KOPT-K1 (cell line): ENCODE data around the gene MAP3K7.

Source experiments
- H3K27ac ChIP-seq: fragments of 200-600 bp; sonication (generic); 2 replicates; pipeline ENCODE4 v1.5.1; 2016; ENCODE audit warnings: antibody characterized with exemption, mild to moderate bottlenecking, low read depth, low read length; ENCODE audit not compliant: poor library complexity, severe bottlenecking
- H3K36me3 ChIP-seq: fragments of 200-600 bp; sonication (generic); 2 replicates; pipeline ENCODE4 v1.5.1; 2017; ENCODE audit warnings: antibody characterized with exemption, mild to moderate bottlenecking, low read length, moderate library complexity; ENCODE audit not compliant: insufficient read depth
- H3K9me3 ChIP-seq: fragments of 200-600 bp; sonication (generic); 2 replicates; pipeline ENCODE4 v1.5.1; 2017; ENCODE audit warnings: antibody characterized with exemption, low read length, mild to moderate bottlenecking; ENCODE audit not compliant: insufficient read depth, poor library complexity, severe bottlenecking

The MAP3K7 gene

GRCh38 chr6:90468859-90469258, 118.0 kb downstream of the MAP3K7 start:
- H3K27ac ChIP-seq, result no peak overlapping the region
- no peaks in the 10 kb centered on the region for H3K36me3 ChIP-seq
- peaks cover 15% of the 10 kb centered on the region for H3K9me3 ChIP-seq

GRCh38 chr6:90468080-90468479, 118.8 kb downstream of the MAP3K7 start:
- peaks cover 15% of the 10 kb centered on the region for H3K9me3 ChIP-seq
- H3K36me3 ChIP-seq, result no peaks in the 10 kb centered on the region
- H3K27ac ChIP-seq, result no peak overlapping the region

- Histone ChIP-seq H3K27ac (no peak overlapping the region), H3K9me3 (peaks cover 15% of the 10 kb centered on the region), H3K36me3 (no peaks in the 10 kb centered on the region)
Measured at GRCh38 chr6:90467546-90467945, 119.3 kb downstream of the MAP3K7 start.

- H3K27ac ChIP-seq, result peak overlapping the region; percentile 10
- no peaks in the 10 kb centered on the region for H3K36me3 ChIP-seq
- peaks cover 18% of the 10 kb centered on the region for H3K9me3 ChIP-seq
Measured at GRCh38 chr6:90466154-90466940, 120.5 kb downstream of the MAP3K7 start.

- H3K36me3 ChIP-seq, result no peaks in the 10 kb centered on the region
- peaks cover 24% of the 10 kb centered on the region for H3K9me3 ChIP-seq
- H3K27ac ChIP-seq, result no peak overlapping the region
Measured at GRCh38 chr6:90465686-90466085, 121.2 kb downstream of the MAP3K7 start.

- Histone ChIP-seq H3K36me3 (no peaks in the 10 kb centered on the region), H3K27ac (no peak overlapping the region), H3K9me3 (peaks cover 36% of the 10 kb centered on the region)
Measured at GRCh38 chr6:90464507-90464906, 122.4 kb downstream of the MAP3K7 start.

GRCh38 chr6:90463874-90464273, 123.0 kb downstream of the MAP3K7 start:
- Histone ChIP-seq H3K27ac (peak overlapping the region; percentile 54), H3K36me3 (no peaks in the 10 kb centered on the region), H3K9me3 (peaks cover 42% of the 10 kb centered on the region)
